ENCODE results near the gene RAC2. TPM values are rescaled to one million over a fixed set of nuclear protein-coding genes. Genes with fewer than 3 reads are reported as not detected.

The RAC2 gene
- total and polyA plus RNA-seq, 9 of the 15 experiments (the other 6 are each of a cell fraction or from before 2014, with no cell fraction given): 22.7 to 103 (median 43.3) TPM

DNA sequence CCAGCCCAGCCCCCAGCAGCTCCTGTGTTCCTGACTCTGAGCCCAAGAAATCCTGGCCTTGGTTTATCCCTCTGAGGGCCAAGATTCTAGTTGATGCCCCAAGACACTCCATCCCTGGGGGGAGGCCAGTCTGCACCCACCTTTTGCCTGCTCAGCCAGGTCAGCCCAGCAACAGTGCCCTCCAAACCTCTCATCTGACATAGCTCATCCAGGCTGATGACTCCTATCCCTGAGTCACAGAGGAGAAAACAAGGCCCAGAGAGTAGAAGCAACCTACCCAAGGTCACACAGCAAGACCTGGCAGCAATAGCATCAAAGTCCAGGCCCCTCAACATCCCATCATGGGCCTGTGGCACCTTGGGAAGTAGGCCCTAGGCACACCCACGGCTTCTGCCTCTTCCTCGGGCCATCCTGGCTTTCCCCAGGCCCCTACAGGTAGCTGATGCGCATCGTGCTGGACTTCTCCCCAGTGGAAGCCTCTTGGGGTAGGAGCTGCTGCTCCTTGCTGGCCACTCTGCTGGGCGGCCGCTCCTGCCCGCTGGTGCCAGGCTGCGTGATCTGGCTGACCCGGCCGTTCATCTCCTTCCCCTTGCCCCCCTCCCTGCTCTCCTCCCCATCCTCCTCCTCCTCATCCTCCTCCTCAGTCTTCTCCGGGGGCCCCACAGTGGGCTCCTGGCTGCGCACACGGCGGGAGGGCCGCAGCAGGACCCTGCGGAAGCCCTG is 37.8 kb downstream of the RAC2 start:
- H3K4me3 ChIP-seq: no peak overlapping the region
- no peak for FAIRE-seq
- H3K4me2 ChIP-seq (ENCODE audit: insufficient read depth, low read length): no peak overlapping the region
- no peak overlapping the region for H3K27ac ChIP-seq (ENCODE audit: extremely low read depth, low read depth, low read length)
- H3K79me2 ChIP-seq (ENCODE audit: control insufficient read depth, insufficient read depth, low read length): no peaks in the 10 kb centered on the region
- no peaks in the 10 kb centered on the region for H3K9me3 ChIP-seq (replicated peaks; ENCODE audit: control insufficient read depth, insufficient read depth, low read depth, low read length)
- ChIA-PET POLR2A (no interaction called here), CTCF (ENCODE audit: low intra/inter-chr PET ratio) (no interaction called here)
- peaks cover 0 to 22% of the 10 kb centered on the region in 2 experiments; a peak in 3 of 5 replicates for H3K4me1 ChIP-seq (replicated peaks in 1 of 2; ENCODE audit: control insufficient read depth in 2 of 2, insufficient read depth in 2 of 2, low read length in 2 of 2)
- no peaks in the 10 kb centered on the region for H3K36me3 ChIP-seq (ENCODE audit: control insufficient read depth, insufficient read depth, low read length)
- no peak overlapping the region for H2AFZ ChIP-seq (ENCODE audit: low read depth, low read length)
- intact Hi-C loops (cut with micrococcal nuclease): no loop called here
- H4K20me1 ChIP-seq (replicated peaks; ENCODE audit: control insufficient read depth, insufficient read depth, low read length): no peaks in the 10 kb centered on the region
- H3K9me1 ChIP-seq (ENCODE audit: control insufficient read depth, insufficient read depth, low read length): no peaks in the 10 kb centered on the region
- TF ChIP-seq SUPT5H (IDR thresholded peaks at IDR 0.05) (no peak), FOXK1 (CRISPR knock-in tag; IDR thresholded peaks at IDR 0.05; ENCODE audit: borderline replicate concordance) (no peak), MBD1 (CRISPR knock-in tag; IDR thresholded peaks at IDR 0.05) (no peak), ZNF134 (CRISPR knock-in tag; conservative IDR thresholded peaks at IDR 0.05) (no peak), PHF21A (IDR thresholded peaks at IDR 0.05; ENCODE audit: borderline replicate concordance, low read depth) (no peak), POU5F1 (IDR thresholded peaks at IDR 0.05; ENCODE audit: borderline replicate concordance, low read depth, low read length, partially characterized antibody) (no peak), ZNF780A (CRISPR knock-in tag; IDR thresholded peaks at IDR 0.05) (no peak), RBM39 (optimal IDR thresholded peaks at IDR 0.05; ENCODE audit: low read depth, low read length) (no peak), AFF1 (IDR thresholded peaks at IDR 0.05; ENCODE audit: low read depth in 1 of 2, partially characterized antibody in 2 of 2) (no peak), EGR1 (conservative IDR thresholded peaks at IDR 0.05) (no peak), ZNF57 (CRISPR knock-in tag; IDR thresholded peaks at IDR 0.05) (no peak), ZBTB8A (IDR thresholded peaks at IDR 0.05; ENCODE audit: partially characterized antibody) (no peak), TFAM (CRISPR knock-in tag; conservative IDR thresholded peaks at IDR 0.05) (no peak), PCBP1 (IDR thresholded peaks at IDR 0.05; ENCODE audit: low read depth, low read length, poor library complexity, severe bottlenecking) (no peak), PPARD (CRISPR knock-in tag; IDR thresholded peaks at IDR 0.05) (no peak)
- no peak for DNase-seq (ENCODE audit: extremely low read depth in 1 of 4, low spot score in 3 of 4)
- peaks cover 0 to 3% of the 10 kb centered on the region in 2 experiments; a peak in 1 of 5 replicates for H3K27me3 ChIP-seq (ENCODE audit: control insufficient read depth in 2 of 2, insufficient read depth in 2 of 2, low read length in 2 of 2)
- H3K9ac ChIP-seq (ENCODE audit: insufficient read depth in 1 of 2, low read depth in 2 of 2, low read length in 2 of 2): no peak overlapping the region
- BruUV-seq (replicated peaks): no TSS peak
- in situ Hi-C loops (cut with MboI): no loop called here
- no peak for ATAC-seq
- 41% methylated on average over 9 of the region's 16 CpGs for WGBS (ENCODE audit: insufficient coverage, low coverage, missing lambda C conversion rate)

Data from K562 (cell line).